IPS-18c (cell line): ENCODE data around the gene ICAM2.
"Not testable (repeated sequence)": the region's sequence is repeated elsewhere in the genome, so short reads cannot be mapped to it uniquely, and the experiment has no call there.

ENCODE experiments used
- H3K4me3 ChIP-seq: 2 replicates; pipeline ENCODE4 v1.7.0; 2013; ENCODE audit warnings: low read depth, mild to moderate bottlenecking, low read length, moderate library complexity; ENCODE audit not compliant: insufficient read depth
- H3K9me3 ChIP-seq: one replicate; pipeline ENCODE4 v1.6.1; 2013; ENCODE audit warnings: mild to moderate bottlenecking, low read length, moderate library complexity; ENCODE audit not compliant: control insufficient read depth, insufficient read depth

Gene ICAM2

GRCh38 chr17:63988741-63989621 is 31.5 kb downstream of the ICAM2 start:
- Histone ChIP-seq H3K4me3 (no peak overlapping the region), H3K9me3 (no peaks in the 10 kb centered on the region)

GRCh38 chr17:63988127-63988478 is 32.3 kb downstream of the ICAM2 start:
- Histone ChIP-seq H3K4me3 (no peak overlapping the region), H3K9me3 (no peaks in the 10 kb centered on the region)

GRCh38 chr17:63987221-63988126 is 33.0 kb downstream of the ICAM2 start:
- Histone ChIP-seq H3K9me3 (no peaks in the 10 kb centered on the region), H3K4me3 (no peak overlapping the region)

GRCh38 chr17:63986821-63987220 is 33.6 kb downstream of the ICAM2 start:
- peaks cover 3% of the 10 kb centered on the region for H3K9me3 ChIP-seq
- H3K4me3 ChIP-seq = no peak overlapping the region

GRCh38 chr17:63985387-63986140 is 34.9 kb downstream of the ICAM2 start:
- peaks cover 3% of the 10 kb centered on the region for H3K9me3 ChIP-seq
- H3K4me3 ChIP-seq = no peak overlapping the region

GRCh38 chr17:63984651-63985386 is 35.6 kb downstream of the ICAM2 start:
- Histone ChIP-seq H3K9me3 (peaks cover 3% of the 10 kb centered on the region), H3K4me3 (no peak overlapping the region)

GRCh38 chr17:63984236-63984635 is 36.2 kb downstream of the ICAM2 start:
- peaks cover 3% of the 10 kb centered on the region for H3K9me3 ChIP-seq

GRCh38 chr17:63983320-63983719 is 37.1 kb downstream of the ICAM2 start:
- Histone ChIP-seq H3K9me3 (peaks cover 3% of the 10 kb centered on the region), H3K4me3 (no peak overlapping the region)

More at GRCh38 chr17:63984236-63984635, 36.2 kb downstream of the ICAM2 start:
- no peak overlapping the region for H3K4me3 ChIP-seq

- H3K9me3 ChIP-seq, H3K4me3 ChIP-seq: not testable (repeated sequence)
Observed at GRCh38 chr17:63982641-63983040, 37.8 kb downstream of the ICAM2 start.

- Histone ChIP-seq H3K9me3 (peaks cover 3% of the 10 kb centered on the region), H3K4me3 (no peak overlapping the region)
Observed at GRCh38 chr17:63978272-63979200, 41.9 kb downstream of the ICAM2 start.

GRCh38 chr17:63976702-63977101 is 43.7 kb downstream of the ICAM2 start:
- H3K4me3 ChIP-seq = no peak overlapping the region
- no peaks in the 10 kb centered on the region for H3K9me3 ChIP-seq

- H3K4me3 ChIP-seq = no peak overlapping the region
- no peaks in the 10 kb centered on the region for H3K9me3 ChIP-seq
Observed at GRCh38 chr17:63975541-63976092, 44.8 kb downstream of the ICAM2 start.

GRCh38 chr17:63974594-63975192 is 45.7 kb downstream of the ICAM2 start:
- Histone ChIP-seq H3K9me3 (no peaks in the 10 kb centered on the region), H3K4me3 (no peak overlapping the region)

GRCh38 chr17:63973930-63974593 is 46.4 kb downstream of the ICAM2 start:
- Histone ChIP-seq H3K4me3 (no peak overlapping the region; the same call in 1 of the 2 replicates), H3K9me3 (no peaks in the 10 kb centered on the region)

GRCh38 chr17:63973247-63973646 is 47.2 kb downstream of the ICAM2 start:
- no peaks in the 10 kb centered on the region for H3K9me3 ChIP-seq
- H3K4me3 ChIP-seq = no peak overlapping the region
